Measurements from ENCODE around the gene LTBP2. TPM values are rescaled to one million over a fixed set of nuclear protein-coding genes. Genes with fewer than 3 reads are reported as not detected.

Gene LTBP2
- total RNA-seq, 2 donors from 2014 or later: 0.25 to 0.84 TPM

- Mint-ChIP-seq H3K36me3 (ENCODE audit: insufficient read depth in 2 of 2) (no peaks in the 10 kb centered on the region), H3K27ac (no peak overlapping the region), H3K4me1 (ENCODE audit: low read depth) (peaks cover 4% of the 10 kb centered on the region), H3K9me3 (no peaks in the 10 kb centered on the region), H3K27me3 (ENCODE audit: low read depth) (peaks cover 5% of the 10 kb centered on the region), H3K4me3 (no peak overlapping the region)
- DNase-seq: no peak
- no peak for ATAC-seq (replicated peaks in 1 of 2)
Measured at GRCh38 chr14:74509587-74510222, 102.3 kb downstream of the LTBP2 start.

- no peak for DNase-seq
- ATAC-seq (replicated peaks in 1 of 2): no peak
- no peaks in the 10 kb centered on the region for H3K9me3 Mint-ChIP-seq
- H3K27me3 Mint-ChIP-seq (ENCODE audit: low read depth): no peaks in the 10 kb centered on the region
- no peak overlapping the region for H3K27ac Mint-ChIP-seq
- no peaks in the 10 kb centered on the region for H3K4me1 Mint-ChIP-seq (ENCODE audit: low read depth)
- H3K36me3 Mint-ChIP-seq (ENCODE audit: insufficient read depth in 2 of 2): no peaks in the 10 kb centered on the region
- H3K4me3 Mint-ChIP-seq: no peak overlapping the region
Measured at GRCh38 chr14:74508844-74509428, 103.1 kb downstream of the LTBP2 start.

- no peak for ATAC-seq (replicated peaks in 1 of 2)
- no peaks in the 10 kb centered on the region for H3K9me3 Mint-ChIP-seq
- no peak for DNase-seq
- no peaks in the 10 kb centered on the region for H3K27me3 Mint-ChIP-seq (ENCODE audit: low read depth)
- no peaks in the 10 kb centered on the region for H3K4me1 Mint-ChIP-seq (ENCODE audit: low read depth)
- H3K27ac Mint-ChIP-seq: no peak overlapping the region
- no peaks in the 10 kb centered on the region for H3K36me3 Mint-ChIP-seq (ENCODE audit: insufficient read depth in 2 of 2)
- no peak overlapping the region for H3K4me3 Mint-ChIP-seq
Measured at GRCh38 chr14:74508292-74508731, 103.7 kb downstream of the LTBP2 start.

- Mint-ChIP-seq H3K4me3 (no peak overlapping the region), H3K36me3 (ENCODE audit: insufficient read depth in 2 of 2) (no peaks in the 10 kb centered on the region), H3K9me3 (no peaks in the 10 kb centered on the region), H3K4me1 (ENCODE audit: low read depth) (no peaks in the 10 kb centered on the region), H3K27me3 (ENCODE audit: low read depth) (no peaks in the 10 kb centered on the region), H3K27ac (no peak overlapping the region)
- DNase-seq (no peak), ATAC-seq (replicated peaks in 1 of 2) (no peak)
Measured at GRCh38 chr14:74507840-74508239, 104.2 kb downstream of the LTBP2 start.

GRCh38 chr14:74507085-74507484 is 105.0 kb downstream of the LTBP2 start:
- no peaks in the 10 kb centered on the region for H3K36me3 Mint-ChIP-seq (ENCODE audit: insufficient read depth in 2 of 2)
- H3K9me3 Mint-ChIP-seq: no peaks in the 10 kb centered on the region
- no peaks in the 10 kb centered on the region for H3K4me1 Mint-ChIP-seq (ENCODE audit: low read depth)
- DNase-seq: no peak
- no peak for ATAC-seq (replicated peaks in 1 of 2)
- no peak overlapping the region for H3K27ac Mint-ChIP-seq
- no peaks in the 10 kb centered on the region for H3K27me3 Mint-ChIP-seq (ENCODE audit: low read depth)
- no peak overlapping the region for H3K4me3 Mint-ChIP-seq

GRCh38 chr14:74506411-74506851 is 105.6 kb downstream of the LTBP2 start:
- DNase-seq (no peak), ATAC-seq (replicated peaks in 1 of 2) (no peak)
- H3K27me3 Mint-ChIP-seq (ENCODE audit: low read depth): no peaks in the 10 kb centered on the region
- H3K9me3 Mint-ChIP-seq: no peaks in the 10 kb centered on the region
- no peak overlapping the region for H3K4me3 Mint-ChIP-seq
- H3K27ac Mint-ChIP-seq: no peak overlapping the region
- no peaks in the 10 kb centered on the region for H3K4me1 Mint-ChIP-seq (ENCODE audit: low read depth)
- no peaks in the 10 kb centered on the region for H3K36me3 Mint-ChIP-seq (ENCODE audit: insufficient read depth in 2 of 2)

- no peaks in the 10 kb centered on the region for H3K9me3 Mint-ChIP-seq
- no peaks in the 10 kb centered on the region for H3K27me3 Mint-ChIP-seq (ENCODE audit: low read depth)
- H3K27ac Mint-ChIP-seq: no peak overlapping the region
- ATAC-seq (replicated peaks in 1 of 2) (no peak), DNase-seq (no peak)
- H3K4me3 Mint-ChIP-seq: no peak overlapping the region
- H3K36me3 Mint-ChIP-seq (ENCODE audit: insufficient read depth in 2 of 2): no peaks in the 10 kb centered on the region
- H3K4me1 Mint-ChIP-seq (ENCODE audit: low read depth): no peaks in the 10 kb centered on the region
Measured at GRCh38 chr14:74505831-74506230, 106.2 kb downstream of the LTBP2 start.

GRCh38 chr14:74504874-74505720 is 106.9 kb downstream of the LTBP2 start:
- H3K4me3 Mint-ChIP-seq: no peak overlapping the region
- H3K4me1 Mint-ChIP-seq (ENCODE audit: low read depth): no peaks in the 10 kb centered on the region

GRCh38 chr14:74504412-74504811 is 107.6 kb downstream of the LTBP2 start:
- H3K27me3 Mint-ChIP-seq (ENCODE audit: low read depth): no peaks in the 10 kb centered on the region
- no peaks in the 10 kb centered on the region for H3K36me3 Mint-ChIP-seq (ENCODE audit: insufficient read depth in 2 of 2)
- no peak for DNase-seq
- ATAC-seq (replicated peaks in 1 of 2): no peak
- no peak overlapping the region for H3K4me3 Mint-ChIP-seq
- no peaks in the 10 kb centered on the region for H3K9me3 Mint-ChIP-seq
- no peaks in the 10 kb centered on the region for H3K4me1 Mint-ChIP-seq (ENCODE audit: low read depth)
- no peak overlapping the region for H3K27ac Mint-ChIP-seq

More at GRCh38 chr14:74504874-74505720, 106.9 kb downstream of the LTBP2 start:
- Mint-ChIP-seq H3K27me3 (ENCODE audit: low read depth) (no peaks in the 10 kb centered on the region), H3K9me3 (no peaks in the 10 kb centered on the region), H3K36me3 (ENCODE audit: insufficient read depth in 2 of 2) (no peaks in the 10 kb centered on the region), H3K27ac (no peak overlapping the region)
- ATAC-seq (replicated peaks in 1 of 2) (no peak), DNase-seq (no peak)

- no peak for DNase-seq
- H3K27ac Mint-ChIP-seq: no peak overlapping the region
- H3K27me3 Mint-ChIP-seq (ENCODE audit: low read depth): no peaks in the 10 kb centered on the region
- H3K36me3 Mint-ChIP-seq (ENCODE audit: insufficient read depth in 2 of 2): no peaks in the 10 kb centered on the region
- no peaks in the 10 kb centered on the region for H3K9me3 Mint-ChIP-seq
- H3K4me1 Mint-ChIP-seq (ENCODE audit: low read depth): no peaks in the 10 kb centered on the region
- no peak for ATAC-seq (replicated peaks in 1 of 2)
- H3K4me3 Mint-ChIP-seq: no peak overlapping the region
Measured at GRCh38 chr14:74503938-74504335, 108.1 kb downstream of the LTBP2 start.

- DNase-seq (no peak), ATAC-seq (replicated peaks in 1 of 2) (no peak)
- Mint-ChIP-seq H3K27ac (no peak overlapping the region), H3K36me3 (ENCODE audit: insufficient read depth in 2 of 2) (no peaks in the 10 kb centered on the region), H3K9me3 (no peaks in the 10 kb centered on the region), H3K27me3 (ENCODE audit: low read depth) (no peaks in the 10 kb centered on the region), H3K4me1 (ENCODE audit: low read depth) (no peaks in the 10 kb centered on the region), H3K4me3 (no peak overlapping the region)
Measured at GRCh38 chr14:74503291-74503937, 108.6 kb downstream of the LTBP2 start.

- Mint-ChIP-seq H3K4me3 (no peak overlapping the region), H3K27me3 (ENCODE audit: low read depth) (no peaks in the 10 kb centered on the region), H3K27ac (no peak overlapping the region), H3K4me1 (ENCODE audit: low read depth) (no peaks in the 10 kb centered on the region), H3K36me3 (ENCODE audit: insufficient read depth in 2 of 2) (no peaks in the 10 kb centered on the region), H3K9me3 (no peaks in the 10 kb centered on the region)
- ATAC-seq (replicated peaks in 1 of 2) (no peak), DNase-seq (no peak)
Measured at GRCh38 chr14:74502236-74503019, 109.6 kb downstream of the LTBP2 start.

Measured in activated T-cell treated with anti-CD3 and anti-CD28 coated beads, Interleukin-2, amount 50 U/mL, for 72 hours (primary cell).